WTC11 (cell line): ENCODE measurements around the gene MYL6B. TPM values are rescaled to one million over a fixed set of nuclear protein-coding genes. Genes with fewer than 3 reads are reported as not detected.

ENCODE experiments used
- ATAC-seq: fragments of 200-7000 bp; cut with Tn5 transposase; 2 replicates; pipeline ENCODE4 v1.10.0; 2021; ENCODE audit warnings: mild to moderate bottlenecking, moderate library complexity
- CTCF ChIA-PET: fragments of 300-600 bp; sonication (Branson Sonifier 250); formaldehyde crosslinking; loops from one replicate; lab custom pipeline; 2021; ENCODE audit warnings: antibody characterized with exemption; lab: Charles Lee
- POLR2A ChIA-PET: fragments of 350-600 bp; sonication (Branson Sonifier 250); formaldehyde crosslinking; loops from one replicate; lab custom pipeline; 2021; ENCODE audit warnings: antibody characterized with exemption; lab: Charles Lee
- DNase-seq: peaks from one replicate; pipeline ENCODE4 v3.0.0; 2021; ENCODE audit warnings: low spot score
- H3K27ac Mint-ChIP-seq: 2 replicates; pipeline ENCODE4 v1.8.0; 2021; ENCODE audit warnings: mixed read lengths
- H3K27me3 Mint-ChIP-seq: 2 replicates; pipeline ENCODE4 v1.8.0; 2021; ENCODE audit warnings: low read depth, mild to moderate bottlenecking, moderate library complexity, mixed read lengths
- H3K36me3 Mint-ChIP-seq: 2 replicates; pipeline ENCODE4 v1.8.0; 2021; ENCODE audit warnings: mixed read lengths
- H3K4me1 Mint-ChIP-seq: 2 replicates; pipeline ENCODE4 v1.8.0; 2022; ENCODE audit warnings: mixed read lengths
- H3K4me3 Mint-ChIP-seq: 2 replicates; pipeline ENCODE4 v1.8.0; 2021; ENCODE audit warnings: mild to moderate bottlenecking, moderate library complexity, mixed read lengths
- H3K9me3 Mint-ChIP-seq: 2 replicates; pipeline ENCODE4 v1.8.0; 2021; ENCODE audit warnings: mixed read lengths
- AFF4 ChIP-seq: sonication (generic); formaldehyde crosslinking; IDR thresholded peaks from 2 replicates; pipeline ENCODE4 v1.8.1; 2023; ENCODE audit warnings: mild to moderate bottlenecking, missing genetic modification reagents, borderline replicate concordance
- ATF1 ChIP-seq: sonication (generic); formaldehyde crosslinking; IDR thresholded peaks from 2 replicates; pipeline ENCODE4 v1.8.1; 2023; ENCODE audit warnings: mild to moderate bottlenecking, moderate library complexity, missing genetic modification reagents
- ATF3 ChIP-seq: sonication (generic); formaldehyde crosslinking; conservative IDR thresholded peaks from 2 replicates; pipeline ENCODE4 v1.8.1; 2022; ENCODE audit warnings: mild to moderate bottlenecking, missing genetic modification reagents
- ATF6 ChIP-seq: sonication (generic); formaldehyde crosslinking; IDR thresholded peaks from 2 replicates; pipeline ENCODE4 v1.8.1; 2023; ENCODE audit warnings: mild to moderate bottlenecking, missing genetic modification reagents
- CTCF ChIP-seq: fragments of 200-600 bp; IDR thresholded peaks from 2 replicates; pipeline ENCODE4 v1.8.0; 2022; ENCODE audit warnings: antibody characterized with exemption
- ESRRA ChIP-seq: sonication (generic); formaldehyde crosslinking; IDR thresholded peaks from 2 replicates; pipeline ENCODE4 v1.8.1; 2022; ENCODE audit warnings: mild to moderate bottlenecking, missing genetic modification reagents, borderline replicate concordance
- FOXP1 ChIP-seq: sonication (generic); formaldehyde crosslinking; IDR thresholded peaks from 2 replicates; pipeline ENCODE4 v1.8.0; 2022; ENCODE audit warnings: missing genetic modification reagents, mild to moderate bottlenecking, moderate library complexity, borderline replicate concordance
- HMGA2 ChIP-seq: fragments of 250-450 bp; sonication (Bioruptor Pico); IDR thresholded peaks from 2 replicates; pipeline ENCODE4 v1.4.0; 2021; ENCODE audit warnings: mild to moderate bottlenecking, moderate library complexity
- HMGXB4 ChIP-seq: sonication (generic); formaldehyde crosslinking; IDR thresholded peaks from 2 replicates; pipeline ENCODE4 v1.8.1; 2023; ENCODE audit warnings: mild to moderate bottlenecking, moderate library complexity, missing genetic modification reagents
- KAT7 ChIP-seq: sonication (generic); formaldehyde crosslinking; IDR thresholded peaks from 2 replicates; pipeline ENCODE4 v1.8.1; 2023; ENCODE audit warnings: missing genetic modification reagents, mild to moderate bottlenecking, borderline replicate concordance
- MXD4 ChIP-seq: fragments of 250-450 bp; sonication (Bioruptor Pico); IDR thresholded peaks from 2 replicates; pipeline ENCODE4 v1.8.0; 2021; ENCODE audit warnings: mild to moderate bottlenecking, moderate library complexity, borderline replicate concordance
- NFATC4 ChIP-seq: fragments of 250-450 bp; sonication (Bioruptor Pico); IDR thresholded peaks from 2 replicates; pipeline ENCODE4 v1.9.0; 2021; ENCODE audit warnings: mild to moderate bottlenecking
- NFYB ChIP-seq: sonication (generic); formaldehyde crosslinking; conservative IDR thresholded peaks from 2 replicates; pipeline ENCODE4 v1.8.0; 2022; ENCODE audit warnings: low read depth, missing genetic modification reagents
- SMAD3 ChIP-seq: sonication (generic); formaldehyde crosslinking; IDR thresholded peaks from 2 replicates; pipeline ENCODE4 v1.8.0; 2022; ENCODE audit warnings: missing genetic modification reagents, mild to moderate bottlenecking, borderline replicate concordance
- SMAD4 ChIP-seq: sonication (generic); formaldehyde crosslinking; IDR thresholded peaks from 2 replicates; pipeline ENCODE4 v1.8.0; 2022; ENCODE audit warnings: mild to moderate bottlenecking, missing genetic modification reagents
- SP1 ChIP-seq: sonication (generic); formaldehyde crosslinking; conservative IDR thresholded peaks from 2 replicates; pipeline ENCODE4 v1.8.1; 2022; ENCODE audit warnings: missing genetic modification reagents
- ZBTB43 ChIP-seq: sonication (generic); formaldehyde crosslinking; IDR thresholded peaks from 2 replicates; pipeline ENCODE4 v1.8.1; 2023; ENCODE audit warnings: mild to moderate bottlenecking, missing genetic modification reagents
- ZMAT4 ChIP-seq: fragments of 250-450 bp; sonication (Bioruptor Pico); IDR thresholded peaks from 2 replicates; pipeline ENCODE4 v1.9.0; 2021; ENCODE audit warnings: mild to moderate bottlenecking
- ZNF512 ChIP-seq: sonication (generic); formaldehyde crosslinking; IDR thresholded peaks from 2 replicates; pipeline ENCODE4 v1.8.1; 2022; ENCODE audit warnings: missing genetic modification reagents, borderline replicate concordance
- ZSCAN18 ChIP-seq: fragments of 250-450 bp; sonication (Bioruptor Pico); IDR thresholded peaks from 2 replicates; pipeline ENCODE4 v2.1.2; 2022; ENCODE audit warnings: mild to moderate bottlenecking, moderate library complexity
- total RNA-seq: library from RNA; stranded (reverse); gene quantifications from 3 replicates; pipeline ENCODE4 v1.2.3, GENCODE V29; 2021

MYL6B gene
- total RNA-seq, 1 experiment from 2014 or later, result 173 TPM

GRCh38 chr12:56117778-56118687, 34.4 kb upstream of the MYL6B start, which contains the start of gene ZC3H10:
TSS of gene ZC3H10 (plus strand) at chr12:56118266. CDS start at chr12:56120563, 2,297 bp downstream.
- H3K4me1 Mint-ChIP-seq, result peaks cover 21% of the 10 kb centered on the region
- ChIA-PET CTCF (interaction anchor here (0.6 to 4.3 kb wide), 22 partner anchors 8 to 1010 kb away, joined by 3 to 95 read pairs (median 4); partner anchors contain the start of genes CNPY2, ESYT1, LRP1 and MYL6), POLR2A (interaction anchor here (0.6 to 3.6 kb wide), 19 partner anchors 8 to 592 kb away, joined by 3 to 71 read pairs (median 4); partner anchors contain the start of genes CNPY2, ERBB3, ESYT1 and MYL6)
- no peaks in the 10 kb centered on the region for H3K9me3 Mint-ChIP-seq
- peak within 1 kb of the TSS; percentile 100 for H3K4me3 Mint-ChIP-seq
- DNase-seq, result peak; percentile 98
- peak; percentile 75 for ATAC-seq
- no peaks in the 10 kb centered on the region for H3K27me3 Mint-ChIP-seq
- peak within 1 kb of the TSS; percentile 100 for H3K27ac Mint-ChIP-seq
- H3K36me3 Mint-ChIP-seq, result peaks cover 39% of the 10 kb centered on the region
- TF ChIP-seq ZMAT4 (CRISPR knock-in tag) (peak; percentile 84), ZSCAN18 (CRISPR knock-in tag) (no peak; the same call in 1 of the 2 replicates), ZBTB43 (CRISPR knock-in tag) (no peak; the same call in 1 of the 2 replicates), KAT7 (CRISPR knock-in tag) (no peak; the same call in 1 of the 2 replicates), MXD4 (CRISPR knock-in tag) (no peak), SP1 (peak; percentile 98), ZNF512 (CRISPR knock-in tag) (no peak), ESRRA (peak; percentile 78; the same call in 1 of the 2 replicates), HMGA2 (no peak), CTCF (no peak), AFF4 (CRISPR knock-in tag) (peak; percentile 99), HMGXB4 (CRISPR knock-in tag) (peak; percentile 91), FOXP1 (CRISPR knock-in tag) (peak; percentile 96), ATF3 (CRISPR knock-in tag) (no peak), ATF6 (CRISPR knock-in tag) (no peak), SMAD4 (CRISPR knock-in tag) (0 out of 2 replicates have a peak, but pooled peaks have one; percentile 36), ATF1 (peak; percentile 98), NFATC4 (CRISPR knock-in tag) (peak; percentile 100), SMAD3 (CRISPR knock-in tag) (no peak; the same call in 1 of the 2 replicates), NFYB (CRISPR knock-in tag) (no peak; the same call in 1 of the 2 replicates)
